PC-9 (cell line): ENCODE data around the gene LIN9. TPM values are rescaled to one million over a fixed set of nuclear protein-coding genes. Genes with fewer than 3 reads are reported as not detected.

Source experiments
- BruUV-seq: library from RNA; stranded (reverse); fragments of 400-500 nt; replicated peaks from 2 replicates; lab custom pipeline; 2021; lab: Mats Ljungman, UMichigan
- CTCF ChIA-PET: fragments of 300-600 bp; sonication (Branson Sonifier 250); formaldehyde crosslinking; loops from one replicate; lab custom pipeline; 2022; ENCODE audit warnings: antibody characterized with exemption; lab: Charles Lee
- POLR2A ChIA-PET: fragments of 300-600 bp; sonication (Branson Sonifier 250); formaldehyde crosslinking; loops from one replicate; lab custom pipeline; 2022; ENCODE audit warnings: antibody characterized with exemption; ENCODE audit not compliant: unreplicated experiment; lab: Charles Lee
- DNase-seq, 2 experiments: peaks; one replicate each; pipeline versions ENCODE4 v3.0.0 to v3.0.0-alpha.2; 2015 to 2022; ENCODE audit warnings: mixed read lengths in 1 of 2
- H2AFZ ChIP-seq: fragments of 200-600 bp; sonication (generic); 2 replicates; pipeline ENCODE4 v1.8.1; 2017; ENCODE audit warnings: antibody characterized with exemption
- H3F3A ChIP-seq: fragments of 200-600 bp; sonication (generic); 2 replicates; pipeline ENCODE4 v1.8.1; 2017; ENCODE audit warnings: antibody characterized with exemption, mild to moderate bottlenecking, low read depth; ENCODE audit not compliant: insufficient read depth
- H3K27ac ChIP-seq: fragments of 200-600 bp; sonication (generic); 2 replicates; pipeline ENCODE4 v1.6.1; 2016; ENCODE audit warnings: mixed run types
- H3K27me3 ChIP-seq: fragments of 200-600 bp; sonication (generic); 2 replicates; pipeline ENCODE4 v1.6.1; 2016; ENCODE audit warnings: low read depth, mixed run types; ENCODE audit not compliant: insufficient read depth
- H3K36me3 ChIP-seq: fragments of 200-600 bp; sonication (generic); 2 replicates; pipeline ENCODE4 v1.6.1; 2016; ENCODE audit warnings: low read depth, mixed run types
- H3K4me1 ChIP-seq: fragments of 200-600 bp; sonication (generic); replicated peaks from 2 replicates; pipeline ENCODE4 v1.6.1; 2016; ENCODE audit warnings: mixed run types; ENCODE audit not compliant: insufficient read depth
- H3K4me2 ChIP-seq: fragments of 200-600 bp; sonication (generic); 2 replicates; pipeline ENCODE4 v1.6.1; 2017; ENCODE audit warnings: mixed run types
- H3K4me3 ChIP-seq: fragments of 200-600 bp; sonication (generic); 2 replicates; pipeline ENCODE4 v1.6.1; 2016; ENCODE audit warnings: mixed run types
- H3K79me2 ChIP-seq: fragments of 200-600 bp; sonication (generic); 2 replicates; pipeline ENCODE4 v1.6.1; 2017; ENCODE audit warnings: low read depth, mixed run types
- H3K9me2 ChIP-seq: fragments of 200-600 bp; sonication (generic); 2 replicates; pipeline ENCODE4 v1.8.1; 2017; ENCODE audit warnings: mild to moderate bottlenecking; ENCODE audit not compliant: insufficient read depth
- H3K9me3 ChIP-seq: fragments of 200-600 bp; sonication (generic); 2 replicates; pipeline ENCODE4 v1.8.1; 2016; ENCODE audit warnings: low read depth; ENCODE audit not compliant: insufficient read depth
- H4K20me1 ChIP-seq: fragments of 200-600 bp; sonication (generic); 2 replicates; pipeline ENCODE4 v1.8.1; 2017; ENCODE audit not compliant: insufficient read depth
- EZH2 ChIP-seq: fragments of 200-600 bp; sonication (generic); IDR thresholded peaks from 2 replicates; pipeline ENCODE4 v1.8.0; 2017; ENCODE audit warnings: antibody characterized with exemption, low read depth
- intact Hi-C: fragments of 100-400 bp; cut with micrococcal nuclease; formaldehyde crosslinking; loops from one replicate; pipeline ENCODE4 v1.10.0; 2022; ENCODE audit not compliant: unreplicated experiment
- total RNA-seq: library from RNA; stranded (reverse); gene quantifications from 2 replicates; pipeline ENCODE4 v1.2.3, GENCODE V29; 2021
- TF ChIP-seq, protein P1 (sequence below): fragments of 200-600 bp; sonication (generic); conservative IDR thresholded peaks from 2 replicates; pipeline ENCODE4 v1.6.1; 2017; ENCODE audit warnings: mixed run types, antibody characterized with exemption, mild to moderate bottlenecking, moderate library complexity

Gene LIN9
- total RNA-seq, 1 experiment from 2014 or later, result 12.1 TPM

DNA sequence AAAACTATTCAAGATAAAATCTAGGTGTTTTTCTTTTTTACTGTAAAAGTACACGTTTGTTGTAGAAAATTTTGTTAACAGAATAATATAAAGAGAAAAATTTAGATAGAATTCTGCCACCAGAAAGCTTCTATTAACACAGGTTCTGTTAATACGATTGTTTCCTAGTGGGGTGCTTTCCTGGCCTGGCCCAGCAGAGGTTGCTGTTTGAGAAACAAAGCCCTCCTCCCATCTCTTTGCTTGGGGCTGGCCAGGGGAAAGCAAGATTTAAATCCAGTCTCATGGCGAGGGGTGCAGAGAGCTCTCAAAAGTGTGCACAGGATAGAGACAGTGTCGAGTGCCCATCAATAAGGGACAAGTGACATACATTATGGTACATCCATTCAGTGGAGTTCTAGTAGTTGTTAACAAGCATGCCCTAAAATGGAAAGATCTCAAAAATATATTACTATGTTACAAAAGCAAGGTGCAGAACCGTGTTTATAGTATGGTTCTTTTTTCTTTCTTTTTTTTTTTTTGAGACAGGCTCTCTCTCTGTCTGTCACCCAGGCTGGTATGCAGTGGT is 107.9 kb downstream of the LIN9 start:
- no peaks in the 10 kb centered on the region for H3K36me3 ChIP-seq
- no peak for DNase-seq
- peaks cover 17% of the 10 kb centered on the region; the same call in 1 of the 2 replicates for H3F3A ChIP-seq
- intact Hi-C loops, result loop anchor here (5.0 kb wide), 1 partner anchor 131 kb away; no protein-coding TSS in a partner anchor
- no TSS peak for BruUV-seq
- no peaks in the 10 kb centered on the region for H3K79me2 ChIP-seq
- H4K20me1 ChIP-seq, result no peaks in the 10 kb centered on the region
- POLR2A ChIA-PET, result no interaction called here
- no peaks in the 10 kb centered on the region for H3K9me2 ChIP-seq
- no peak overlapping the region for H3K4me3 ChIP-seq
- H3K4me1 ChIP-seq, result peaks cover 20% of the 10 kb centered on the region
- no peak overlapping the region for H3K27ac ChIP-seq
- no peak overlapping the region for H2AFZ ChIP-seq
- no peak for TF ChIP-seq EZH2
- TF ChIP-seq, protein P1, sequence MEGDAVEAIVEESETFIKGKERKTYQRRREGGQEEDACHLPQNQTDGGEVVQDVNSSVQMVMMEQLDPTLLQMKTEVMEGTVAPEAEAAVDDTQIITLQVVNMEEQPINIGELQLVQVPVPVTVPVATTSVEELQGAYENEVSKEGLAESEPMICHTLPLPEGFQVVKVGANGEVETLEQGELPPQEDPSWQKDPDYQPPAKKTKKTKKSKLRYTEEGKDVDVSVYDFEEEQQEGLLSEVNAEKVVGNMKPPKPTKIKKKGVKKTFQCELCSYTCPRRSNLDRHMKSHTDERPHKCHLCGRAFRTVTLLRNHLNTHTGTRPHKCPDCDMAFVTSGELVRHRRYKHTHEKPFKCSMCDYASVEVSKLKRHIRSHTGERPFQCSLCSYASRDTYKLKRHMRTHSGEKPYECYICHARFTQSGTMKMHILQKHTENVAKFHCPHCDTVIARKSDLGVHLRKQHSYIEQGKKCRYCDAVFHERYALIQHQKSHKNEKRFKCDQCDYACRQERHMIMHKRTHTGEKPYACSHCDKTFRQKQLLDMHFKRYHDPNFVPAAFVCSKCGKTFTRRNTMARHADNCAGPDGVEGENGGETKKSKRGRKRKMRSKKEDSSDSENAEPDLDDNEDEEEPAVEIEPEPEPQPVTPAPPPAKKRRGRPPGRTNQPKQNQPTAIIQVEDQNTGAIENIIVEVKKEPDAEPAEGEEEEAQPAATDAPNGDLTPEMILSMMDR, result no peak; the same call in 1 of the 2 replicates
- H3K27me3 ChIP-seq, result no peaks in the 10 kb centered on the region
- no peak overlapping the region for H3K4me2 ChIP-seq
- CTCF ChIA-PET, result interaction anchor here (0.6 kb wide), 1 partner anchor 110 kb away, joined by 4 read pairs; no protein-coding TSS in a partner anchor
- H3K9me3 ChIP-seq, result no peaks in the 10 kb centered on the region

GRCh38 chr1:226199971-226200370 is 109.0 kb downstream of the LIN9 start:
- no peak for DNase-seq
- Histone ChIP-seq H3F3A (peaks cover 21% of the 10 kb centered on the region), H3K27me3 (no peaks in the 10 kb centered on the region), H3K36me3 (no peaks in the 10 kb centered on the region), H4K20me1 (no peaks in the 10 kb centered on the region), H3K79me2 (no peaks in the 10 kb centered on the region), H3K27ac (no peak overlapping the region), H3K4me1 (peaks cover 20% of the 10 kb centered on the region), H2AFZ (no peak overlapping the region), H3K9me3 (no peaks in the 10 kb centered on the region), H3K4me2 (no peak overlapping the region), H3K4me3 (no peak overlapping the region), H3K9me2 (no peaks in the 10 kb centered on the region)
- TF ChIP-seq EZH2, result no peak
- TF ChIP-seq, protein P1, result no peak
- no TSS peak for BruUV-seq
- CTCF ChIA-PET, result no interaction called here
- POLR2A ChIA-PET, result no interaction called here
- intact Hi-C loops, result loop anchor here (5.0 kb wide), 1 partner anchor 132 kb away; no protein-coding TSS in a partner anchor

DNA sequence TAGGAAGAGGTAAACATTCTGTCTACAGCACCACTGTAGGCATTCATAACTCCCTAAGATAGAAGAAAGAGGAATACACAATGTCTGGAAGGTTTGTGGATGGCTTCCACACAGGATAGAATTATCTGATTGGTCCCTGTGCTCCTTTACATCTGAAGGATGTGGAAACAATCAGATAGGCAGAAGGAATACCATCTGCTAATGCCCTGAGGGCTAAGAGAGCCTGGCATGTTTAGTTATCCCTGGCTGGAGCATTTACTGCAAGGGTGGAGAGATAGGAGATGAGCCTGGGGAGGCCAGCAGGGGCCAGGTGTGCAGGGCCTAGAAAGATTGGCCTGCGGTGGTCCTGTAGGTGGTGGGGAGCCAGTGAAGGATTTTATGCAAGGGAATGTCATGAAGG is 113.8 kb downstream of the LIN9 start:
- Histone ChIP-seq H3K4me3 (no peak overlapping the region), H4K20me1 (no peaks in the 10 kb centered on the region), H3K4me1 (no peaks in the 10 kb centered on the region), H2AFZ (no peak overlapping the region), H3K36me3 (no peaks in the 10 kb centered on the region), H3K27me3 (no peaks in the 10 kb centered on the region), H3F3A (peaks cover 5% of the 10 kb centered on the region), H3K9me2 (no peaks in the 10 kb centered on the region), H3K9me3 (no peaks in the 10 kb centered on the region), H3K79me2 (no peaks in the 10 kb centered on the region), H3K27ac (no peak overlapping the region), H3K4me2 (no peak overlapping the region)
- ChIA-PET POLR2A (interaction anchor here (0.7 kb wide), 1 partner anchor 9 kb away, joined by 8 read pairs; no protein-coding TSS in a partner anchor), CTCF (interaction anchor here (0.6 kb wide), 1 partner anchor 365 kb away, joined by 3 read pairs; no protein-coding TSS in a partner anchor)
- DNase-seq, result no peak
- intact Hi-C loops, result no loop called here
- TF ChIP-seq, protein P1, result no peak
- no peak for TF ChIP-seq EZH2
- no TSS peak for BruUV-seq
